Left renal pelvis (tissue), 4 donors: Measurements from ENCODE around the gene NYAP1. TPM values are rescaled to one million over a fixed set of nuclear protein-coding genes. Genes with fewer than 3 reads are reported as not detected.
A peak's percentile ranks its signal among the peaks of the same experiment; 100 is the strongest.

Source experiments
- DNase-seq, 4 donors: peaks; one replicate each; pipeline ENCODE4 v3.0.0-alpha.2; 2013; ENCODE audit warnings: low read depth in 4 of 4, low spot score in 3 of 4
- polyA plus RNA-seq, 4 donors: library from polyadenylated mRNA; unstranded; fragments of 120-200 nt; gene quantifications; one replicate each; pipeline ENCODE4 v1.2.1, GENCODE V29; 2013; ENCODE audit not compliant: insufficient read length in 4 of 4

Gene NYAP1
- polyA plus RNA-seq, 4 donors = 1.6 to 4.2 (median 2.2) TPM

DNA sequence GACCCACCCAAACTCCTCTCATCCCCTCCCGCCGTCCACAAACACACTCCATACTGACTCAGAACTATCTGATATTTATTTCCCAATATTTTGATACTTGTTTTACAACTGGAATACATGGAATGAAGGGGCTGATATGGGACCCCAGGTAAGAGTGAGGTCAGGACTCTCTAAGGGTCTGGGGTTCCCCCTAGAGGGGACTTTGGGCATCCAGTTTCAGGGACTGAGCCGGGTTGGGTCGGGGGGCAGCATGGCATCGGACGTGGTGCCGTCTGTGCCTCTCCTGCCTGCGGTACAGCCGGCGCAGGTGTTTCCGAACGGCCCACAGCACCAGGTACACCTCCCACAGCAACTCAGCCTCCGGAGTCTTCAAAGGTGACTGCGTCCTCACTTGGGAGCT is 27.2 kb upstream of the NYAP1 start:
- no peak for DNase-seq

- DNase-seq = no peak
Measured at GRCh38 chr7:100457033-100457432, 26.7 kb upstream of the NYAP1 start.

DNA sequence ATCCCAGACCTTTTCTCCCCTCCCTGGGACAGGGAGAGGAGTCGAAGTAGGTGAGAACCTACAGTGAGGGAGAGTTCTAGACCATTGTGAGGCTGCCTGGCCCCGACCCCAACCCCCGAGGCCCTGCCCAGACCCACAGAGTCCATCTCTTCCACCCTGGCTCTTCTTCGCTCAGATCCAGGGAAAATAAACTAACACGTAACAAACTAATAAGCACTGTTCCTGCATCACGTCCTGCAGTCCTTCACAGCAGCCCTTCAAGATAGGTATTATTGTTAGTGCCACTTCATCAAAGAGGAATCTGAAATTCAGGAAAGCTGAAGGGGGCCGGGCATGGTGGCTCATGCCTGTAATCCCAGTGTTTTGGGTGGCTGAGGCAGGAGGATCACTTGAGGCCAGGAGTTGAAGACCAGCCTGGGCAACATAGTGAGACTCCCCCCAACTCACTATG is 19.5 kb upstream of the NYAP1 start, which contains the start of gene SPACDR:
SPACDR (minus strand) TSS at position 51 of the 451 bp plus-strand sequence. CDS start 235 bp downstream, outside the sequence.
- DNase-seq = no peak

- no peak for DNase-seq
Measured at GRCh38 chr7:100464791-100465190, 18.9 kb upstream of the NYAP1 start.

GRCh38 chr7:100465299-100465698 is 18.4 kb upstream of the NYAP1 start:
- DNase-seq = no peak

GRCh38 chr7:100465702-100466311 is 17.9 kb upstream of the NYAP1 start:
- DNase-seq = no peak

- DNase-seq = no peak
Measured at GRCh38 chr7:100466653-100467605, 16.8 kb upstream of the NYAP1 start.

DNA sequence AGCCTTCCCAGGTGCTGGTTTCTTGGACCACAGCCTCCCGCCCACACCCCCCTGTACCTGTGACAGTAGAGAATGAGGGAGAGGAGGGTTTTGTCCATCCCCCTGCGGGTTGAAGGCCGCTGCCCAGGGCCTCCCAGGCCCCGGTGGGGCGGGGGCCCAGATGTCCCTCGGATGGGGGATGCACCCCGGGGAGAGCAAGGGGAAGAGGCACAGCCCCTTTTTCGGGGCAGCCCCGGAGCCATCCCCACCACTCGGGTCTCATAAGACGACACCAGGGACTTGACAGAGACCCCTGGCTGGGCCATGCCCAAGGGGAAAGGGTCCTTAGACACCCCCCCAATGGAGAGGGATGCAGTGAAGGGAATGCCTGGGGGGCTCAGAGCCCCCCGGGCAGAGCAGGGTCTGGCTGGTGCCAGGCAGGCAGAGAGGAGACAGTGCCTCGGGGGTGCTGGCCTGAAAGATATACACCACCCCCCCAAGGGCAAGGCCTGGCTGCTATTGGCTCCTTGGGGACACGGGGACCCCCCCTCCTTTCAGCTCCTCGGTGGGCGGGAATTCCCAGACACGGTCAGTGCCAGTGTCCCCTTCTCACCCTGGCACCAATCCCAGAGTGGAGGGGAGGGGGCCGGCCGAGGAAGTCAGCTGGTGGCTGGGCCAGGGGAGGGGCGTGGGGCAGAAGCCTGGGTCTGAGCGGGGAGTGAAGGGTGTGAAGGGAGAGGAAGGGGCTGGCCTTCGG is 15.9 kb upstream of the NYAP1 start:
- no peak for DNase-seq

DNA sequence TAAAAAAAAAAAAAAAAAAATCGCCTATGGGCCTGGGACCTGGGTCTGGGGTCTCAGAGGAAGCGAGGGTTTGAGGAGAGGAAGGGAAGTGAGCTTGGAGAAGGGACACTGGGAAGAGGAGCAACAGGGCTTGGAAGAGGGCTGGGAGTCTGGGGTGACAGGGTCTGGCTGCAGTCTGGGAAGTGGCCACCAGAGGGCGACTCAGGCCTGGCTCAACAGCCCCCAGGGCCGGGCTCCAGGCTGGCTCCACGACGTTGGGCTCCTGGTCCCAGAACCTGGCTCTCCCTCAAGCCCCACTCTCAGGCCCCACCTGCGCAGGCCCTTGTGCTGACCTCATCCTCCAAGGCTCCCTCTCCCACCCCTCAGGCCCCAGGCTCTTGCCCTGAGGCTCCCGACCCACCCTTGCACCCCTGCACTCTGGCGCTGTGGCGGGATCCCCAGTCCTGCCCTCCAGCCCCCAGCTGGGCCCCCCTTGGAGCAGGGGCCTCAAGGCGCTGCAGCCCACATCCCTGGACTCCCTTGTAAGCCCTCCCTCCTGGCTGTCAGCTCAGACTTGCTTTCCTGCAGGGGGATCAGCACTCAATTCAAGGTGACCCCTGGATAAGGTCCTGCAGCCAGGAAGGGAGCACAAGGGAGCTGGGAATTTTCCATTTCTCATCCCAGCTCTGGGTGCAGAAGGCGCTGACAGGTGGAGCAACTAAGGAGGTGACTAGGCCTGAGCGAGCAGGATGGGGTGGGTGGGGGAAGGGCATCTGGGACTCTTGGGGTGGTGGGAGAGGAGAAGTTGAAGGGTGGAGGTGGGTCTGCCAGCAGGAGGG is 14.3 kb upstream of the NYAP1 start:
- DNase-seq = no peak

DNA sequence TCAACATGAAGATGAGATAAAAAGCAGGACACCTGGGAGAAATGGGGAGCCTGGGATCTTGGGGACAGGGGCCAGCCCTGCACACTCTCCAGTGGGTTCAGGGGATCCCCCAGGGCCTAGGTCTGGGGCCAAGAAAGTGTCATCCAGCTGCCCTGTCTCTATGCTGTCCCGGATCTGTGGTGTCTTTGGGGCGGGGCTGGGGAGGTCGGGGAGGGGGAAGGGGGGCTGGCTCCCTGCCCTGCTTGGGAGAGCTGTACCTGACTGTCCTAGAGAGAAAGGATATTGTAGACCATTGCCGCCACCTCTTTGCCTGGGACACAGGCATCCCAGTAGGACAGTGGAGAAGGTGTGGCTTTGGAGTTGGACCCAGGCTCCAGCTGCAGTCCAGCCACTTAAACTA is 12.7 kb upstream of the NYAP1 start:
- DNase-seq = no peak

GRCh38 chr7:100472121-100472851 is 11.4 kb upstream of the NYAP1 start:
- no peak for DNase-seq

DNA sequence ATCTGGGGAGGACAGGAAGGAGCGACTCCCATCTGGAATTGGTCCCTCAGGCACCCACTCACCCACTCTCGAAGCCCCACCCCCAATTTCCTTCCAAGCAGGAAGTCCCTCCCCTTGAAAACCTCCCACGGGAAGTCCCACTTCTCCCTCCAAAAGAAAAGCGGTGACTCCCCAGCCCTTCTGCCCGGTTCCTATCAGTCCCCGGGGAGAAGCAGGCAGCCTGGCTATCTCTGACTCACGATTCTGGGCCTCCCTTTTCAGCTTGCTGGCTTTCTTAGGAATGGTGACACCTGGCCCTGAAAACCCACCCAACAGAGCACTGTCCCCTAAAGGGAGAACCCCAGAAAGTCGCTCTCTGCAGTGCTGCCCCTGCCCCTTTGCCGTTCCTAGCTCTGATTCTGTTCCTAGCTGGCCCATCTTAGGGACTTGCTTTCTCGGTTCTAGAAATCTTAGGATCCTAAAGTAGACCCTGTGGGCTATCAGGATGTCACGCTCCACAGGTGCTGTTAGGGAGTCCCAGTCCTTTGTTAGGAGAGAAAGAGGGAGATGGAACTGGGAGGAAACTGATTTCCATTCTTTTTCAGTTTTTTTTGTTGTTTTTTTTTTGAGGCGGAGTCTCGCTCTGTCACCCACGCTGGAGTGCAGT is 10.8 kb upstream of the NYAP1 start:
- DNase-seq = no peak

GRCh38 chr7:100475549-100475948 is 8.2 kb upstream of the NYAP1 start:
- DNase-seq = no peak

DNA sequence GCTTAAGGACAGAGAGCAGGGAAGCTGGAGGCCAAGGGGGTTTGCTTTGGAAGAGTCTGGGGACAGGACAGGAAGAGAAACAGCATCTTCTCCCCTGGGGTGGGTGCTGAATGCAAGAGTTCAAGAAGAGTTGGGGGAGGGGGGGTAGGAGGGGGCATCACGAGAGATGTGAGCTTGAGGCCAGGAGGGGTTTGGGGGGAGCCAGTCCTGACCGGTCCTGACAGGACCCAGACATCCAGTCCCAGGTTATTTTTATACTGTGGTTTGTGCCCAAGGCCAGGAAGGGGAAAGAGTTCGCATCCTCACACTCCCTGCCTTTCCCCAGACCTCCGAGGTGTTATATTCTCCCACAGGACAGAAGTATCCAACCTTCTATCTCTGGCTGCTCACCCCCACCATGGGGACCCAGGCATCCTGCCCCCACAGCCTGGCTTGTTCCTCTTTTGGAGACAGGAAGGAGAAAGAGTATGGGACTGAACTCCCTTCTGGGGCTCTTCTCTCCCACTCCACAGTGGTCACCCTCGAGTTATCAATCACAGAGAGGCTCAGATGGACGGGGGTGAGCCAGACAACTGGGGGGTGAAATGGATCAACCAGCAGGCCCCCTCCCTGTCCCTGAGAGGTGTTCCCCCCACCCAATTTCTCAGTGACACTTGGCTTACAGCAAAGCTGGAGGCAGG is 7.5 kb upstream of the NYAP1 start:
- no peak for DNase-seq

- no peak for DNase-seq
Measured at GRCh38 chr7:100476903-100477870, 6.5 kb upstream of the NYAP1 start.

DNA sequence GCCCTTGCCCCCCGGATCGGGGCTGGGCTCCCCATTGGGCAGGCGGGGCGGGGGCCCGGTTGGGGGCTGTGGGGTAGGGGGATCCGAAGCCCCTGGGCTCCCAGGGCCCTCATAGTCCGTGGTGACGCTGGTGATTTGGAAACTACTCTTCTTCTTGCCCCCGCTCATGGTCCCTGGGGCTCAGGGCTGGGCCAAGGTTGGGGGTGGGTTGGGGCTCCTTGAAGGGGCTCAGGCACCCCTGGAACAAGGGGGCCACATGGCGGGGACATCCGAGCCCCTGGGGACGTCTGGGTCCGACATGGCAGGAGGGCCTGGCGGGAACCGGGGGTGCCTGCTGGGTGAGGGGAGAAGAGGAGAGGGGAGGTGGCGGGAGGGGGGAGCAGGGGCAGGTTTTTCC is 5.9 kb upstream of the NYAP1 start:
- no peak for DNase-seq

DNA sequence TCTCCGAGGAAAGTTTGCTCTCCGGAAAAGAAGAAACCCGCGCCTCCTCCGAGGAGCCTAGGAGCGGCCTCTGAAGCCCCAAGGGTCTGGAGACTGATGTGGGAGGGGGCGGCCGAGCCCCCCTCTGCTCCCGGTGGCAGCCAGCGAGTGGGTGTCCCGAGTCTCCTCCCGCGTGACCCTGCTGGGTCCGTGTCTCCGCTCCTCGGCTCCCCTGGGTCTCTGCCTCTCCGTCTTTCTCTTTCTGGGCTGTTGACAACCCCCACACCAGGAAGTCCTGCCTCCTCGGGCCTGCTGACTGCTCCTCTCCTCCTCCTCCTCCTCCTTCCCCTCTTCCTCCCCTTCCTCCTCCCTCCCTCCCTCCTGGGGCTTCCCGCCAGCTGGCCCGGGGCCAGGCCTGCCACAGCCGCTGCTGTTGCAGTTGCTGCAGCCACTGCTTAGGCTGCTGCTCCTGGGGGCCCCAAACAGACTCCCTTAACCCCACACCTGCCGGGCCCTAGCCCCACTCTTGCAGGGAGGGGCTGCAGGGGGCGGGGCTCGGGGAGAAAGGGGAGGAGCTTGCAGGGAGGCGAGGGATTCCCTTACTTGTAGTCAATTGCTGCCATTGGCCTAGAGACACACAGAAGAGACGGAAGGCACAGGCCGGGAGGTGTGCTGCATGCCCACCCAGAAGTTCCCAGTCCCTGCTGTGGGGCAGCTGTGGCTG is 4.6 kb upstream of the NYAP1 start, which contains the start of gene TSC22D4:
TSC22D4 (minus strand) TSS at position 257 of the 703 bp plus-strand sequence. CDS start 1,176 bp downstream, outside the sequence.
- peak; percentile 79 to 89 (median 84) for DNase-seq
